Neuronal stem cell (in vitro differentiated cells): ENCODE results near the gene KCNK3.
A peak's percentile ranks its signal among the peaks of the same experiment; 100 is the strongest.

Experiments used
- DNase-seq: peaks from one replicate; pipeline ENCODE4 v3.0.0-alpha.2; 2013; ENCODE audit warnings: low spot score
- H2AFZ ChIP-seq: one replicate; pipeline ENCODE4 v1.6.1; 2013; ENCODE audit warnings: mild to moderate bottlenecking, low read length, inconsistent platforms
- H2AK5ac ChIP-seq: 2 replicates; pipeline ENCODE4 v1.6.1; 2013; ENCODE audit warnings: low read depth, mild to moderate bottlenecking, inconsistent platforms, low read length, moderate library complexity, mixed read lengths
- H2BK120ac ChIP-seq: 2 replicates; pipeline ENCODE4 v1.6.1; 2013; ENCODE audit warnings: low read depth, mild to moderate bottlenecking, inconsistent platforms, low read length, moderate library complexity, mixed read lengths
- H2BK12ac ChIP-seq: one replicate; pipeline ENCODE4 v1.6.1; 2013; ENCODE audit warnings: low read length, inconsistent platforms
- H2BK15ac ChIP-seq: 2 replicates; pipeline ENCODE4 v1.6.1; 2013; ENCODE audit warnings: mild to moderate bottlenecking, low read length, inconsistent platforms, mixed read lengths
- H2BK5ac ChIP-seq: one replicate; pipeline ENCODE4 v1.6.1; 2013; ENCODE audit warnings: inconsistent platforms, mild to moderate bottlenecking, low read length, moderate library complexity
- H3K14ac ChIP-seq: one replicate; pipeline ENCODE4 v1.6.1; 2013; ENCODE audit warnings: low read length, inconsistent platforms
- H3K18ac ChIP-seq: 2 replicates; pipeline ENCODE4 v1.6.1; 2013; ENCODE audit warnings: low read length, inconsistent platforms
- H3K23ac ChIP-seq: 2 replicates; pipeline ENCODE4 v1.6.1; 2013; ENCODE audit warnings: low read depth, mild to moderate bottlenecking, mixed read lengths, low read length, inconsistent platforms; ENCODE audit not compliant: poor library complexity
- H3K27ac ChIP-seq: replicated peaks from 3 replicates; pipeline ENCODE4 v1.5.1; 2013; ENCODE audit warnings: low read length, inconsistent platforms
- H3K27me3 ChIP-seq, 3 experiments: 2 replicates each; pipeline ENCODE4 v1.6.1; 2013; ENCODE audit warnings: low read length in 3 of 3, mild to moderate bottlenecking in 2 of 3, inconsistent platforms in 1 of 3, low read depth in 1 of 3, mixed read lengths in 1 of 3, moderate library complexity in 1 of 3; ENCODE audit not compliant: control insufficient read depth in 3 of 3, insufficient read depth in 3 of 3
- H3K36me3 ChIP-seq, 2 donors: replicated peaks in 1 of 2; 2 replicates each; pipeline ENCODE4 v1.6.1; 2013; ENCODE audit warnings: low read length in 2 of 2; ENCODE audit not compliant: control insufficient read depth in 2 of 2, insufficient read depth in 2 of 2
- H3K4ac ChIP-seq: 2 replicates; pipeline ENCODE4 v1.6.1; 2013; ENCODE audit warnings: inconsistent platforms, mild to moderate bottlenecking, low read length, moderate library complexity
- H3K4me1 ChIP-seq, 2 donors: 1 replicate in 1 of 2; 2 replicates in 1 of 2; pipeline ENCODE4 v1.6.1; 2013; ENCODE audit warnings: low read length in 2 of 2, low read depth in 1 of 2; ENCODE audit not compliant: control insufficient read depth in 2 of 2, insufficient read depth in 1 of 2
- H3K4me2 ChIP-seq: one replicate; pipeline ENCODE4 v1.6.1; 2013; ENCODE audit warnings: mild to moderate bottlenecking, low read length, inconsistent platforms; ENCODE audit not compliant: insufficient read depth, poor library complexity, severe bottlenecking
- H3K4me3 ChIP-seq, 2 donors: 2 replicates each; pipeline ENCODE4 v1.5.1; 2013; ENCODE audit warnings: low read length in 2 of 2, mild to moderate bottlenecking in 2 of 2, inconsistent platforms in 1 of 2, moderate library complexity in 1 of 2
- H3K79me1 ChIP-seq: one replicate; pipeline ENCODE4 v1.6.1; 2013; ENCODE audit warnings: low read depth, mild to moderate bottlenecking, inconsistent platforms, low read length, moderate library complexity
- H3K9ac ChIP-seq: one replicate; pipeline ENCODE4 v1.6.1; 2013; ENCODE audit warnings: mild to moderate bottlenecking, low read depth, low read length, inconsistent platforms; ENCODE audit not compliant: poor library complexity
- H3K9me3 ChIP-seq, 2 donors: replicated peaks in 1 of 2; 2 replicates each; pipeline versions ENCODE3 to v1.6.1; 2013; ENCODE audit warnings: low read length in 2 of 2, mild to moderate bottlenecking in 2 of 2, inconsistent platforms in 1 of 2, low read depth in 1 of 2, mixed read lengths in 1 of 2, moderate library complexity in 1 of 2; ENCODE audit not compliant: control insufficient read depth in 2 of 2, insufficient read depth in 1 of 2
- H4K8ac ChIP-seq: one replicate; pipeline ENCODE4 v1.6.1; 2013; ENCODE audit warnings: low read depth, mild to moderate bottlenecking, inconsistent platforms, low read length, moderate library complexity
- H4K91ac ChIP-seq: one replicate; pipeline ENCODE4 v1.6.1; 2013; ENCODE audit warnings: low read length, low read depth, mild to moderate bottlenecking, inconsistent platforms; ENCODE audit not compliant: poor library complexity
- WGBS, 2 donors: extraction: QIAGEN DNeasy Blood & Tissue Kit; methylation state at CpG; one replicate each; pipeline ENCODE4 v1.1.7; 2013; ENCODE audit warnings: missing lambda C conversion rate in 2 of 2, mixed read lengths in 1 of 2; ENCODE audit not compliant: insufficient read length in 2 of 2, insufficient replicate concordance in 1 of 2; ENCODE audit errors: extremely low coverage in 2 of 2; 5-methylcytosine and 5-hydroxymethylcytosine counted together

The KCNK3 gene

GRCh38 chr2:26723991-26724750 lies 31.6 kb downstream of the KCNK3 start:
- Histone ChIP-seq H2BK120ac (peak overlapping the region; percentile 57), H3K18ac (peak overlapping the region; percentile 35), H3K9me3 (peaks cover 0 to 2% of the 10 kb centered on the region in 2 donors), H3K4me1 (peaks cover 3 to 9% of the 10 kb centered on the region in 2 donors), H4K8ac (no peak overlapping the region), H2AK5ac (peak overlapping the region; percentile 58), H3K9ac (no peak overlapping the region), H3K4ac (no peak overlapping the region), H3K36me3 (no peaks in the 10 kb centered on the region), H3K4me3 (no peak overlapping the region), H2BK15ac (no peak overlapping the region), H2BK5ac (no peak overlapping the region), H3K14ac (peak overlapping the region; percentile 58), H3K27ac (no peak overlapping the region), H2BK12ac (peak overlapping the region; percentile 63), H4K91ac (no peak overlapping the region), H3K4me2 (no peak overlapping the region), H3K79me1 (peaks cover 2% of the 10 kb centered on the region), H3K23ac (peak overlapping the region; percentile 34), H2AFZ (peak overlapping the region; percentile 48), H3K27me3 (no peaks in the 10 kb centered on the region)
- WGBS, 2 donors, result no CpG with 5 or more reads among the region's 14 CpGs
- DNase-seq, result no peak

- H3K23ac ChIP-seq, result peak overlapping the region; percentile 34
- H3K27me3 ChIP-seq, result no peaks in the 10 kb centered on the region
- peak overlapping the region; percentile 44 for H3K9ac ChIP-seq
- H2AFZ ChIP-seq, result peak overlapping the region; percentile 48
- H2BK15ac ChIP-seq, result peak overlapping the region; percentile 38
- H2BK12ac ChIP-seq, result peak overlapping the region; percentile 63
- H3K4me1 ChIP-seq, result peaks cover 3 to 9% of the 10 kb centered on the region in 2 donors
- peaks cover 2% of the 10 kb centered on the region for H3K79me1 ChIP-seq
- WGBS, 2 donors, result no CpG with 5 or more reads among the region's 14 CpGs
- no peak overlapping the region for H3K4me2 ChIP-seq
- H2BK5ac ChIP-seq, result no peak overlapping the region
- H3K27ac ChIP-seq, result no peak overlapping the region
- no peak overlapping the region for H4K91ac ChIP-seq
- H3K18ac ChIP-seq, result peak overlapping the region; percentile 87
- no peak overlapping the region for H3K14ac ChIP-seq
- no peak overlapping the region for H3K4me3 ChIP-seq
- H2BK120ac ChIP-seq, result peak overlapping the region; percentile 57
- peak overlapping the region; percentile 13 for H2AK5ac ChIP-seq
- no peak overlapping the region for H4K8ac ChIP-seq
- H3K9me3 ChIP-seq, result peaks cover 0 to 2% of the 10 kb centered on the region in 2 donors
- H3K4ac ChIP-seq, result no peak overlapping the region
- no peak for DNase-seq
- no peaks in the 10 kb centered on the region for H3K36me3 ChIP-seq
These were observed 32.4 kb downstream of the KCNK3 start for GRCh38 chr2:26724784-26725520.

GRCh38 chr2:26725521-26725820 lies 32.9 kb downstream of the KCNK3 start:
- Histone ChIP-seq H2BK120ac (no peak overlapping the region), H3K14ac (no peak overlapping the region), H2AK5ac (peak overlapping the region; percentile 13), H3K27ac (no peak overlapping the region), H2BK15ac (no peak overlapping the region), H3K4ac (no peak overlapping the region), H3K4me3 (no peak overlapping the region), H3K9me3 (peaks cover 0 to 2% of the 10 kb centered on the region in 2 donors), H3K36me3 (no peaks in the 10 kb centered on the region), H3K79me1 (peaks cover 2% of the 10 kb centered on the region), H3K23ac (no peak overlapping the region), H3K4me1 (peaks cover 1 to 8% of the 10 kb centered on the region in 2 donors), H2AFZ (no peak overlapping the region), H2BK5ac (no peak overlapping the region), H2BK12ac (no peak overlapping the region), H4K91ac (no peak overlapping the region), H3K27me3 (no peaks in the 10 kb centered on the region), H3K4me2 (no peak overlapping the region), H3K18ac (no peak overlapping the region), H3K9ac (no peak overlapping the region), H4K8ac (no peak overlapping the region)
- no CpG with 5 or more reads among the region's 7 CpGs for WGBS, 2 donors
- DNase-seq, result no peak

- Histone ChIP-seq H3K79me1 (peaks cover 2% of the 10 kb centered on the region), H3K23ac (no peak overlapping the region), H3K27ac (no peak overlapping the region), H3K4me2 (no peak overlapping the region), H3K4ac (no peak overlapping the region), H2BK5ac (no peak overlapping the region), H3K18ac (no peak overlapping the region), H4K8ac (no peak overlapping the region), H2AFZ (no peak overlapping the region), H3K9me3 (peaks cover 0 to 2% of the 10 kb centered on the region in 2 donors), H3K9ac (no peak overlapping the region), H4K91ac (no peak overlapping the region), H3K27me3 (no peaks in the 10 kb centered on the region), H3K14ac (no peak overlapping the region), H2AK5ac (no peak overlapping the region), H3K36me3 (no peaks in the 10 kb centered on the region), H3K4me3 (no peak overlapping the region), H2BK120ac (no peak overlapping the region), H2BK15ac (no peak overlapping the region), H3K4me1 (peaks cover 0 to 2% of the 10 kb centered on the region in 2 donors), H2BK12ac (no peak overlapping the region)
- no CpG with 5 or more reads among the region's 1 CpG for WGBS, 2 donors
- no peak for DNase-seq
These were observed 33.7 kb downstream of the KCNK3 start for GRCh38 chr2:26726228-26726627.
